Measurements from ENCODE around the gene GALNT13. TPM values are rescaled to one million over a fixed set of nuclear protein-coding genes. Genes with fewer than 3 reads are reported as not detected.

GALNT13 gene
- total and polyA plus RNA-seq, 4 donors: not detected

DNA sequence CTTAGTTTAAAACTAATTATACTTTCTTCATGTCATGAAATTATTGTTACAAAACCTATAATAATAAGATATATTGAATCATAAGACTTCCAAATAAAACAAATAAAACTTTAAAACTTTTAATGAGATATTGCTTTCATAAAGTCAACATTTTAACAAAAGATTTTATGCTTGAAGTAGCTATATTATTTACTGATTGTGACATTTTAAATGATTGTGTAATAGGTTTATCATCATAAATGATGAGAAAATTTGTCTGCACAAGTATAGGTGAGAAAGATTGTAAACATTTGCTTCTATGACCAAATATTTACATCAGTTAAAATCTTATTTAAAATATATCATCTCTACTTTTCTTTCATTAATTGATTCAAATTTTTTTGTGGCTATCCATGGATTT lies 5.1 kb upstream of the GALNT13 start (continued):
- TF ChIP-seq ATF3 (IDR thresholded peaks at IDR 0.05) (no peak), FOXA2 (IDR thresholded peaks at IDR 0.05) (no peak), NR2F2 (IDR thresholded peaks at IDR 0.05) (no peak), JUND (IDR thresholded peaks at IDR 0.05) (no peak), EGR1 (IDR thresholded peaks at IDR 0.05; ENCODE audit: low read depth in 2 of 2) (no peak)

DNA sequence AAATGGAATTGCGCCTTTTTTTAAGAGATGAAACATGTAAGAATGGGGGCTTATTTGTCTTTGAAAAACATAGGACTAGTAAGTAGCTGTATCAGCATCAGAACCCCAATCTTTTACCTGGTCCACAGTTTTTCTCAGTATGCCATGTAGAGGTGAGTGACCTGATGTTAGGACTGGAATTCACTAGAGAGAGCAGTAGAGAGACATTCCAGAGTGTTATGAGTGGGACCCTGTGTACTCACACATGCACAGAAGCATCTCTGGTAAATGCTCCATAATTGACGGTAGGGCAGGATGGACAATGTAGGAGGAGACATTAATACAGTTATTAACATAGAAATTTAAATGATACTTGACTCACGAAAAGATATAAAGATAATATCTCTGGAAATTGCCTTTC lies 1.4 kb upstream of the GALNT13 start:
- H3K9ac ChIP-seq (ENCODE audit: low read depth in 1 of 2, low read length in 2 of 2): no peak overlapping the region
- WGBS: 63% methylated on average over 3 of the region's 3 CpGs
- no peak for DNase-seq (ENCODE audit: low spot score)
- no peak overlapping the region for H3K27ac ChIP-seq (ENCODE audit: low read depth in 1 of 2, low read length in 2 of 2)
- H3K36me3 ChIP-seq (ENCODE audit: control insufficient read depth in 4 of 4, insufficient read depth in 3 of 4, low read depth in 1 of 4, low read length in 3 of 4): no peaks in the 10 kb centered on the region
- H3K9me3 ChIP-seq (ENCODE audit: control insufficient read depth in 4 of 4, low read length in 3 of 4): no peaks in the 10 kb centered on the region
- TF ChIP-seq JUND (IDR thresholded peaks at IDR 0.05) (no peak), YY1 (IDR thresholded peaks at IDR 0.05) (no peak), FOXA2 (IDR thresholded peaks at IDR 0.05) (no peak), EGR1 (IDR thresholded peaks at IDR 0.05; ENCODE audit: low read depth in 2 of 2) (no peak), REST (IDR thresholded peaks at IDR 0.05) (no peak), HNF4A (conservative IDR thresholded peaks at IDR 0.05) (no peak), HNF4G (IDR thresholded peaks at IDR 0.05) (no peak), NR2F2 (IDR thresholded peaks at IDR 0.05) (no peak), ATF3 (IDR thresholded peaks at IDR 0.05) (no peak), MAX (IDR thresholded peaks at IDR 0.05) (no peak), SP1 (IDR thresholded peaks at IDR 0.05) (no peak), RXRA (IDR thresholded peaks at IDR 0.05) (no peak), GABPA (IDR thresholded peaks at IDR 0.05 in 1 of 2, conservative IDR thresholded peaks at IDR 0.05 in 1 of 2) (no peak), RAD21 (IDR thresholded peaks at IDR 0.05) (no peak), FOXA1 (IDR thresholded peaks at IDR 0.05) (no peak), TAF1 (conservative IDR thresholded peaks at IDR 0.05) (no peak)
- TF ChIP-seq, protein P1, sequence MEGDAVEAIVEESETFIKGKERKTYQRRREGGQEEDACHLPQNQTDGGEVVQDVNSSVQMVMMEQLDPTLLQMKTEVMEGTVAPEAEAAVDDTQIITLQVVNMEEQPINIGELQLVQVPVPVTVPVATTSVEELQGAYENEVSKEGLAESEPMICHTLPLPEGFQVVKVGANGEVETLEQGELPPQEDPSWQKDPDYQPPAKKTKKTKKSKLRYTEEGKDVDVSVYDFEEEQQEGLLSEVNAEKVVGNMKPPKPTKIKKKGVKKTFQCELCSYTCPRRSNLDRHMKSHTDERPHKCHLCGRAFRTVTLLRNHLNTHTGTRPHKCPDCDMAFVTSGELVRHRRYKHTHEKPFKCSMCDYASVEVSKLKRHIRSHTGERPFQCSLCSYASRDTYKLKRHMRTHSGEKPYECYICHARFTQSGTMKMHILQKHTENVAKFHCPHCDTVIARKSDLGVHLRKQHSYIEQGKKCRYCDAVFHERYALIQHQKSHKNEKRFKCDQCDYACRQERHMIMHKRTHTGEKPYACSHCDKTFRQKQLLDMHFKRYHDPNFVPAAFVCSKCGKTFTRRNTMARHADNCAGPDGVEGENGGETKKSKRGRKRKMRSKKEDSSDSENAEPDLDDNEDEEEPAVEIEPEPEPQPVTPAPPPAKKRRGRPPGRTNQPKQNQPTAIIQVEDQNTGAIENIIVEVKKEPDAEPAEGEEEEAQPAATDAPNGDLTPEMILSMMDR (IDR thresholded peaks at IDR 0.05; ENCODE audit: low read depth, low read length, missing input control): no peak
- TF ChIP-seq, protein P2, sequence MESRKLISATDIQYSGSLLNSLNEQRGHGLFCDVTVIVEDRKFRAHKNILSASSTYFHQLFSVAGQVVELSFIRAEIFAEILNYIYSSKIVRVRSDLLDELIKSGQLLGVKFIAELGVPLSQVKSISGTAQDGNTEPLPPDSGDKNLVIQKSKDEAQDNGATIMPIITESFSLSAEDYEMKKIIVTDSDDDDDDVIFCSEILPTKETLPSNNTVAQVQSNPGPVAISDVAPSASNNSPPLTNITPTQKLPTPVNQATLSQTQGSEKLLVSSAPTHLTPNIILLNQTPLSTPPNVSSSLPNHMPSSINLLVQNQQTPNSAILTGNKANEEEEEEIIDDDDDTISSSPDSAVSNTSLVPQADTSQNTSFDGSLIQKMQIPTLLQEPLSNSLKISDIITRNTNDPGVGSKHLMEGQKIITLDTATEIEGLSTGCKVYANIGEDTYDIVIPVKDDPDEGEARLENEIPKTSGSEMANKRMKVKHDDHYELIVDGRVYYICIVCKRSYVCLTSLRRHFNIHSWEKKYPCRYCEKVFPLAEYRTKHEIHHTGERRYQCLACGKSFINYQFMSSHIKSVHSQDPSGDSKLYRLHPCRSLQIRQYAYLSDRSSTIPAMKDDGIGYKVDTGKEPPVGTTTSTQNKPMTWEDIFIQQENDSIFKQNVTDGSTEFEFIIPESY (IDR thresholded peaks at IDR 0.05): no peak
- no peak overlapping the region for H3K4me3 ChIP-seq (ENCODE audit: low read depth in 1 of 3, low read length in 3 of 3)
- peaks cover 0 to 9% (median 1%) of the 10 kb centered on the region in 4 donors for H3K27me3 ChIP-seq (ENCODE audit: control insufficient read depth in 4 of 4, insufficient read depth in 4 of 4, low read length in 3 of 4)
- H3K4me1 ChIP-seq (ENCODE audit: control insufficient read depth in 4 of 4, insufficient read depth in 4 of 4, low read length in 3 of 4): peaks cover 0 to 3% (median under 1%) of the 10 kb centered on the region in 4 donors

Measured in liver (tissue), 9 donors.